Sigmoid colon (tissue), 4 donors: ENCODE data around the gene UNC5C.

Experiments used
- CTCF ChIP-seq, 4 experiments: fragments of 450-650 bp in 3 of 4; fragments of 200-600 bp in 1 of 4; IDR thresholded peaks; one replicate each; pipeline ENCODE4 v1.5.1; 2016 to 2019; ENCODE audit warnings: antibody characterized with exemption in 4 of 4, mild to moderate bottlenecking in 3 of 4, moderate library complexity in 2 of 4
- POLR2A ChIP-seq, 2 donors: fragments of 450-650 bp; IDR thresholded peaks; one replicate each; pipeline ENCODE4 v1.6.1; 2016; ENCODE audit warnings: antibody characterized with exemption in 2 of 2, mild to moderate bottlenecking in 2 of 2, moderate library complexity in 2 of 2
- POLR2AphosphoS5 ChIP-seq, 4 donors: sonication (generic); formaldehyde crosslinking; IDR thresholded peaks; one replicate each; pipeline ENCODE4 v1.6.1; 2017; ENCODE audit warnings: antibody characterized with exemption in 4 of 4

GRCh38 chr4:95457353-95457752 is 91.4 kb downstream of the UNC5C start:
- TF ChIP-seq CTCF (IDR thresholded peaks at IDR 0.05) (no peak), POLR2A (IDR thresholded peaks at IDR 0.05) (no peak), POLR2AphosphoS5 (IDR thresholded peaks at IDR 0.05) (no peak)
